CD14-positive monocyte (primary cell): ENCODE data around the gene SMYD4. TPM values are rescaled to one million over a fixed set of nuclear protein-coding genes. Genes with fewer than 3 reads are reported as not detected.
"Not testable (repeated sequence)": the region's sequence is repeated elsewhere in the genome, so short reads cannot be mapped to it uniquely, and the experiment has no call there.

Source experiments
- DNase-seq, 3 donors: peaks; one replicate each; pipeline ENCODE4 v3.0.0-alpha.2; 2011 to 2022
- H2AFZ ChIP-seq: 2 replicates; pipeline ENCODE4 v1.6.0; 2012; ENCODE audit warnings: mild to moderate bottlenecking, low read depth, low read length, inconsistent platforms; ENCODE audit not compliant: insufficient read depth, poor library complexity, severe bottlenecking
- H3K27ac ChIP-seq, 2 donors: 1 replicate in 1 of 2; 2 replicates in 1 of 2; pipeline ENCODE4 v1.5.1; 2012 to 2013; ENCODE audit warnings: low read length in 2 of 2, control low read depth in 1 of 2, inconsistent platforms in 1 of 2, low read depth in 1 of 2, mild to moderate bottlenecking in 1 of 2
- H3K27me3 ChIP-seq, 2 donors: one replicate each; pipeline versions ENCODE4 v1.6.0 to v1.6.1; 2011 to 2013; ENCODE audit warnings: low read length in 2 of 2; ENCODE audit not compliant: control insufficient read depth in 2 of 2, insufficient read depth in 2 of 2
- H3K36me3 ChIP-seq, 2 donors: replicated peaks in 1 of 2; 1 replicate in 1 of 2; 2 replicates in 1 of 2; pipeline versions ENCODE4 v1.5.1 to v1.6.1; 2012 to 2013; ENCODE audit warnings: low read length in 2 of 2, control low read depth in 1 of 2, inconsistent platforms in 1 of 2, mild to moderate bottlenecking in 1 of 2; ENCODE audit not compliant: insufficient read depth in 2 of 2, control insufficient read depth in 1 of 2
- H3K4me1 ChIP-seq, 2 donors: 1 replicate in 1 of 2; 2 replicates in 1 of 2; pipeline versions ENCODE4 v1.5.1 to v1.6.1; 2012 to 2013; ENCODE audit warnings: low read length in 2 of 2, control low read depth in 1 of 2, inconsistent platforms in 1 of 2, mild to moderate bottlenecking in 1 of 2, moderate library complexity in 1 of 2; ENCODE audit not compliant: insufficient read depth in 2 of 2, control insufficient read depth in 1 of 2
- H3K4me2 ChIP-seq: replicated peaks from 2 replicates; pipeline ENCODE3; 2012; ENCODE audit warnings: low read length, moderate library complexity, mild to moderate bottlenecking; ENCODE audit not compliant: poor library complexity, severe bottlenecking; ENCODE audit errors: extremely low read depth
- H3K4me3 ChIP-seq, 3 experiments: fragments of 200-600 bp in 1 of 3; sonication (generic) in 1 of 3; replicated peaks in 1 of 3; 1 replicate in 2 of 3; 2 replicates in 1 of 3; pipeline ENCODE4 v1.5.1; 2011 to 2013; ENCODE audit warnings: low read length in 3 of 3, mild to moderate bottlenecking in 3 of 3, control low read depth in 2 of 3, low read depth in 2 of 3, inconsistent platforms in 1 of 3, moderate library complexity in 1 of 3
- H3K79me2 ChIP-seq: 2 replicates; pipeline ENCODE4 v1.6.0; 2012; ENCODE audit warnings: mild to moderate bottlenecking, control low read depth, inconsistent platforms, low read length, moderate library complexity; ENCODE audit not compliant: insufficient read depth
- H3K9ac ChIP-seq: 2 replicates; pipeline ENCODE4 v1.6.0; 2017; ENCODE audit warnings: low read length, mild to moderate bottlenecking; ENCODE audit not compliant: insufficient read depth, poor library complexity, severe bottlenecking
- H3K9me3 ChIP-seq, 2 donors: replicated peaks in 1 of 2; 1 replicate in 1 of 2; 2 replicates in 1 of 2; pipeline versions ENCODE4 v1.5.1 to v1.6.1; 2012 to 2013; ENCODE audit warnings: low read length in 2 of 2, control low read depth in 1 of 2; ENCODE audit not compliant: control insufficient read depth in 1 of 2, insufficient read depth in 1 of 2
- H4K20me1 ChIP-seq: 2 replicates; pipeline ENCODE4 v1.6.0; 2012; ENCODE audit warnings: mild to moderate bottlenecking, low read length, control low read depth, moderate library complexity; ENCODE audit not compliant: insufficient read depth
- H3K27ac Mint-ChIP-seq, 7 donors: one replicate each; pipeline ENCODE4 v1.8.0; 2020; ENCODE audit warnings: mild to moderate bottlenecking in 7 of 7, mixed read lengths in 7 of 7, moderate library complexity in 6 of 7, inconsistent platforms in 2 of 7
- H3K27me3 Mint-ChIP-seq, 3 donors: one replicate each; pipeline ENCODE4 v1.8.0; 2021 to 2022; ENCODE audit warnings: low read depth in 3 of 3, mild to moderate bottlenecking in 3 of 3, mixed read lengths in 3 of 3, moderate library complexity in 3 of 3, inconsistent platforms in 1 of 3
- H3K36me3 Mint-ChIP-seq, 2 donors: one replicate each; pipeline ENCODE4 v1.8.0; 2020; ENCODE audit warnings: mixed read lengths in 2 of 2, inconsistent platforms in 1 of 2, mild to moderate bottlenecking in 1 of 2
- H3K4me1 Mint-ChIP-seq: one replicate; pipeline ENCODE4 v1.8.0; 2020; ENCODE audit warnings: mild to moderate bottlenecking, mixed read lengths
- H3K4me3 Mint-ChIP-seq, 2 donors: one replicate each; pipeline ENCODE4 v1.8.0; 2020; ENCODE audit warnings: mild to moderate bottlenecking in 2 of 2, mixed read lengths in 2 of 2, moderate library complexity in 1 of 2
- H3K9me3 Mint-ChIP-seq, 7 donors: one replicate each; pipeline ENCODE4 v1.8.0; 2020 to 2022; ENCODE audit warnings: mixed read lengths in 7 of 7, mild to moderate bottlenecking in 6 of 7, moderate library complexity in 6 of 7, inconsistent platforms in 2 of 7
- CTCF ChIP-seq: fragments of 200-600 bp; IDR thresholded peaks from one replicate; pipeline ENCODE4 v1.8.0; 2022; ENCODE audit warnings: antibody characterized with exemption, mild to moderate bottlenecking
- WGBS: methylation state at CpG from one replicate; pipeline ENCODE4 v1.1.5; 2013; ENCODE audit warnings: missing lambda C conversion rate; ENCODE audit not compliant: insufficient coverage; 5-methylcytosine and 5-hydroxymethylcytosine counted together
- intact Hi-C, 2 donors: fragments of 100-400 bp; cut with micrococcal nuclease; formaldehyde crosslinking; loops; one replicate each; pipeline versions ENCODE4 v1.15.0 to v1.15.1; 2023
- polyA plus RNA-seq, 3 donors: library from polyadenylated mRNA; depleted of rRNA in 1 of 3; unstranded in 2 of 3; stranded (reverse) in 1 of 3; fragments of 300-500 nt in 2 of 3; fragments of >200 nt in 1 of 3; fragmentation: Illumina TruSeq in 2 of 3; gene quantifications; 1 replicate in 2 of 3; 2 replicates in 1 of 3; pipeline ENCODE4 v1.2.3, GENCODE V29; 2012 to 2021

SMYD4 gene
- polyA plus RNA-seq, 3 donors = 3.2 to 7.6 (median 6.1) TPM

GRCh38 chr17:1861391-1862010, 31.8 kb upstream of the SMYD4 start:
- H3K4me1 Mint-ChIP-seq = no peaks in the 10 kb centered on the region
- WGBS = 99% methylated on average over 10 of the region's 16 CpGs
- Histone ChIP-seq H3K9me3 (no peaks in the 10 kb centered on the region), H3K79me2 (no peaks in the 10 kb centered on the region), H3K27me3 (no peaks in the 10 kb centered on the region), H3K4me1 (no peaks in the 10 kb centered on the region), H2AFZ (no peak overlapping the region), H3K9ac (no peak overlapping the region), H3K4me2 (no peak overlapping the region), H3K27ac (no peak overlapping the region), H3K36me3 (peaks cover 15 to 25% of the 10 kb centered on the region in 2 donors), H3K4me3 (no peak overlapping the region), H4K20me1 (no peaks in the 10 kb centered on the region)
- H3K9me3 Mint-ChIP-seq = no peaks in the 10 kb centered on the region
- DNase-seq = no peak
- no peak for TF ChIP-seq CTCF
- H3K36me3 Mint-ChIP-seq = peaks cover 29 to 48% of the 10 kb centered on the region in 2 donors
- H3K27me3 Mint-ChIP-seq = no peaks in the 10 kb centered on the region
- no peak overlapping the region for H3K4me3 Mint-ChIP-seq
- intact Hi-C loops = no loop called here
- H3K27ac Mint-ChIP-seq = peak overlapping the region in 1 of 7 donors; percentile 23

GRCh38 chr17:1860978-1861377, 31.3 kb upstream of the SMYD4 start:
- H3K9ac ChIP-seq = no peak overlapping the region

GRCh38 chr17:1856462-1856861, 26.8 kb upstream of the SMYD4 start:
- H3K36me3 ChIP-seq = peaks cover 43 to 71% of the 10 kb centered on the region in 2 donors
- WGBS = no CpG with 5 or more reads among the region's 8 CpGs
- H3K36me3 Mint-ChIP-seq = peaks cover 58 to 78% of the 10 kb centered on the region in 2 donors
- DNase-seq, H3K4me3 ChIP-seq, H3K4me1 ChIP-seq, H4K20me1 ChIP-seq, H3K4me1 Mint-ChIP-seq, H3K9me3 Mint-ChIP-seq, H3K27me3 Mint-ChIP-seq, H3K4me2 ChIP-seq, H3K27ac Mint-ChIP-seq, H3K4me3 Mint-ChIP-seq, H3K79me2 ChIP-seq, H3K9me3 ChIP-seq, H2AFZ ChIP-seq, H3K9ac ChIP-seq, H3K27me3 ChIP-seq, H3K27ac ChIP-seq, intact Hi-C loops: not testable (repeated sequence)

More at GRCh38 chr17:1860978-1861377, 31.3 kb upstream of the SMYD4 start:
- Mint-ChIP-seq H3K36me3 (peaks cover 29 to 52% of the 10 kb centered on the region in 2 donors), H3K4me3 (no peak overlapping the region), H3K27ac (no peak overlapping the region), H3K9me3 (no peaks in the 10 kb centered on the region), H3K4me1 (no peaks in the 10 kb centered on the region), H3K27me3 (no peaks in the 10 kb centered on the region)
- Histone ChIP-seq H3K27ac (no peak overlapping the region), H4K20me1 (no peaks in the 10 kb centered on the region), H3K27me3 (no peaks in the 10 kb centered on the region), H3K9me3 (no peaks in the 10 kb centered on the region), H2AFZ (no peak overlapping the region), H3K4me1 (no peaks in the 10 kb centered on the region), H3K36me3 (peaks cover 15 to 29% of the 10 kb centered on the region in 2 donors), H3K79me2 (no peaks in the 10 kb centered on the region), H3K4me3 (no peak overlapping the region), H3K4me2 (no peak overlapping the region)
- DNase-seq = no peak
- WGBS = 98% methylated on average over 11 of the region's 11 CpGs
- TF ChIP-seq CTCF = no peak
- intact Hi-C loops = no loop called here
